K562 (cell line): ENCODE measurements around the gene CPOX. TPM values are rescaled to one million over a fixed set of nuclear protein-coding genes. Genes with fewer than 3 reads are reported as not detected.

Experiments
- ATAC-seq: fragments of 200-7000 bp; cut with Tn5 transposase; 3 replicates; pipeline ENCODE4 v1.9.1; 2020; ENCODE audit warnings: moderate library complexity
- BruUV-seq: library from RNA; stranded (reverse); fragments of 400-500 nt; replicated peaks from 2 replicates; lab custom pipeline; 2021; lab: Mats Ljungman, UMichigan
- CTCF ChIA-PET: fragments of 300-600 bp; formaldehyde crosslinking; extraction: SDS; loops from one replicate; lab custom pipeline; 2021; ENCODE audit warnings: low intra/inter-chr PET ratio; lab: Yijun Ruan, JAX
- POLR2A ChIA-PET: fragments of 300-600, 350-650 bp; sonication (Branson Sonifier 250); formaldehyde crosslinking; extraction: SDS; loops from one replicate; lab custom pipeline; 2021; ENCODE audit warnings: antibody characterized with exemption, inconsistent platforms; lab: Yijun Ruan, JAX
- DNase-seq, 4 experiments: peaks; one replicate each; pipeline versions ENCODE4 v3.0.0 to v3.0.0-alpha.2; 2011 to 2018; ENCODE audit warnings: low spot score in 3 of 4, mixed read lengths in 3 of 4; ENCODE audit errors: extremely low read depth in 1 of 4
- FAIRE-seq: peaks from 2 replicates; lab custom pipeline; 2011; peaks lifted over from hg19 to GRCh38; lab: Jason Lieb, UNC
- H2AFZ ChIP-seq: 2 replicates; pipeline ENCODE4 v1.6.0; 2011; ENCODE audit warnings: low read depth, low read length, control low read depth, inconsistent platforms
- H3K27ac ChIP-seq: fragments of 200-600 bp; 3 replicates; pipeline ENCODE4 v1.8.0; 2011; ENCODE audit warnings: low read depth, mild to moderate bottlenecking, control low read depth, inconsistent platforms, low read length, moderate library complexity, mixed read lengths; ENCODE audit errors: extremely low read depth
- H3K27me3 ChIP-seq, 2 experiments: fragments of 300-600 bp in 1 of 2; 2 replicates in 1 of 2; 3 replicates in 1 of 2; pipeline versions ENCODE4 v1.6.0 to v1.8.0; 2011; ENCODE audit warnings: inconsistent platforms in 2 of 2, low read length in 2 of 2, mild to moderate bottlenecking in 1 of 2, mixed read lengths in 1 of 2, moderate library complexity in 1 of 2; ENCODE audit not compliant: control insufficient read depth in 2 of 2, insufficient read depth in 2 of 2
- H3K36me3 ChIP-seq: fragments of 300-600 bp; 3 replicates; pipeline ENCODE4 v1.8.0; 2011; ENCODE audit warnings: mild to moderate bottlenecking, low read length, inconsistent platforms; ENCODE audit not compliant: control insufficient read depth, insufficient read depth
- H3K4me1 ChIP-seq, 2 experiments: fragments of 200-600 bp in 1 of 2; replicated peaks in 1 of 2; 2 replicates in 1 of 2; 3 replicates in 1 of 2; pipeline versions ENCODE4 v1.5.1 to v1.8.0; 2011; ENCODE audit warnings: inconsistent platforms in 2 of 2, low read length in 2 of 2, mild to moderate bottlenecking in 1 of 2, mixed read lengths in 1 of 2, moderate library complexity in 1 of 2; ENCODE audit not compliant: control insufficient read depth in 2 of 2, insufficient read depth in 2 of 2
- H3K4me2 ChIP-seq: 2 replicates; pipeline ENCODE4 v1.6.1; 2011; ENCODE audit warnings: low read length, control low read depth, inconsistent platforms, mixed read lengths; ENCODE audit not compliant: insufficient read depth
- H3K4me3 ChIP-seq: fragments of 200-600 bp; sonication (generic), shearing (Covaris generic); 2 replicates; pipeline ENCODE4 v1.5.1; 2016; ENCODE audit warnings: control low read depth, inconsistent platforms
- H3K79me2 ChIP-seq: fragments of 200-600 bp; 3 replicates; pipeline ENCODE4 v1.8.0; 2011; ENCODE audit warnings: low read length, inconsistent platforms; ENCODE audit not compliant: control insufficient read depth, insufficient read depth
- H3K9ac ChIP-seq, 2 experiments: 2 replicates each; pipeline versions ENCODE4 v1.6.0 to v1.6.1; 2011; ENCODE audit warnings: low read depth in 2 of 2, low read length in 2 of 2, control low read depth in 1 of 2, inconsistent platforms in 1 of 2, mild to moderate bottlenecking in 1 of 2, mixed read lengths in 1 of 2; ENCODE audit not compliant: insufficient read depth in 1 of 2
- H3K9me1 ChIP-seq: one replicate; pipeline ENCODE4 v1.6.0; 2011; ENCODE audit warnings: inconsistent platforms, mild to moderate bottlenecking, low read length, moderate library complexity; ENCODE audit not compliant: control insufficient read depth, insufficient read depth
- H3K9me3 ChIP-seq: replicated peaks from 2 replicates; pipeline ENCODE4 v1.5.1; 2011; ENCODE audit warnings: low read depth, low read length, inconsistent platforms; ENCODE audit not compliant: control insufficient read depth, insufficient read depth
- H4K20me1 ChIP-seq: replicated peaks from 2 replicates; pipeline ENCODE4 v1.6.1; 2011; ENCODE audit warnings: low read length, inconsistent platforms, mixed read lengths; ENCODE audit not compliant: control insufficient read depth, insufficient read depth
- AFF1 ChIP-seq, 2 experiments: fragments of 450-650 bp; IDR thresholded peaks; 2 replicates each; pipeline ENCODE4 v1.6.1; 2018; ENCODE audit warnings: mild to moderate bottlenecking in 2 of 2, low read depth in 1 of 2; ENCODE audit not compliant: partially characterized antibody in 2 of 2
- TAF1 ChIP-seq: IDR thresholded peaks from 2 replicates; pipeline ENCODE4 v1.6.1; 2011; ENCODE audit warnings: mild to moderate bottlenecking, low read length, moderate library complexity; ENCODE audit not compliant: insufficient read depth, control insufficient read depth, severe bottlenecking; ENCODE audit errors: extremely low read depth
- VEZF1 ChIP-seq: fragments of 200-800 bp; sonication (Bioruptor generic); IDR thresholded peaks from 2 replicates; pipeline ENCODE4 v1.6.1; 2017; ENCODE audit warnings: missing genetic modification characterization, missing compliant biosample characterization
- ZNF175 ChIP-seq: fragments of 200-800 bp; sonication (Bioruptor generic); IDR thresholded peaks from 2 replicates; pipeline ENCODE4 v1.6.1; 2016; ENCODE audit warnings: low read depth, mild to moderate bottlenecking, missing genetic modification characterization, missing compliant biosample characterization
- ZNF354B ChIP-seq: fragments of 250-450 bp; sonication (Bioruptor Pico); IDR thresholded peaks from 2 replicates; pipeline ENCODE4 v1.4.0; 2020
- ZNF780A ChIP-seq: fragments of 250-450 bp; sonication (Bioruptor Pico); IDR thresholded peaks from 2 replicates; pipeline ENCODE4 v1.5.0; 2021; ENCODE audit warnings: mild to moderate bottlenecking
- WGBS: fragments of 100-300 bp; shearing (Covaris generic); methylation state at CpG from one replicate; pipeline ENCODE4 v1.1.6; 2016; ENCODE audit warnings: low coverage, mixed read lengths; ENCODE audit not compliant: insufficient coverage; ENCODE audit errors: missing lambda C conversion rate; 5-methylcytosine and 5-hydroxymethylcytosine counted together
- in situ Hi-C: fragments of 300-500 bp; cut with MboI; formaldehyde crosslinking; loops from 4 replicates; pipeline ENCODE4 v1.15.0; 2018; ENCODE audit warnings: inconsistent platforms, mixed read lengths
- intact Hi-C: fragments of 100-400 bp; cut with micrococcal nuclease; formaldehyde crosslinking; loops from 2 replicates; pipeline ENCODE4 v1.14.2; 2022
- polyA plus RNA-seq, 8 experiments: library from polyadenylated mRNA; depleted of rRNA in 4 of 8; stranded (reverse) in 5 of 8; unstranded in 3 of 8; fragments of >200 nt; fragmentation: Nextera tagmentation in 2 of 8; fragmentation: Illumina TruSeq in 1 of 8; extraction: Ambion mirVana in 2 of 8; extraction: Trizol in 1 of 8; gene quantifications; 2 replicates each; pipeline versions ENCODE4 v1.2.1 to v1.2.3, GENCODE V29; 2011 to 2014; ENCODE audit warnings: inconsistent platforms in 1 of 8, missing spikeins in 1 of 8
- total RNA-seq, 7 experiments: library from RNA; depleted of rRNA in 6 of 7; stranded (reverse); fragments of >200 nt in 6 of 7; fragmentation: Illumina TruSeq in 2 of 7; extraction: Trizol in 2 of 7; gene quantifications; 2 replicates each; pipeline versions ENCODE4 v1.2.1 to v1.2.3, GENCODE V29; 2011 to 2021; ENCODE audit warnings: low replicate concordance in 1 of 7

The CPOX gene
- total and polyA plus RNA-seq, 9 of the 15 experiments (the other 6 are each of a cell fraction or from before 2014, with no cell fraction given) = 14.6 to 82.1 (median 24.8) TPM

- Histone ChIP-seq H3K27me3 (no peaks in the 10 kb centered on the region), H3K9me3 (no peaks in the 10 kb centered on the region), H4K20me1 (no peaks in the 10 kb centered on the region), H3K4me1 (peaks cover 0 to 20% of the 10 kb centered on the region in 2 experiments), H3K4me2 (no peak overlapping the region), H3K36me3 (no peaks in the 10 kb centered on the region; the same call in 2 of the 3 replicates), H2AFZ (peak overlapping the region; percentile 50; the same call in 1 of the 2 replicates), H3K9me1 (no peaks in the 10 kb centered on the region), H3K79me2 (no peaks in the 10 kb centered on the region), H3K27ac (no peak overlapping the region), H3K4me3 (no peak overlapping the region), H3K9ac (no peak overlapping the region)
- TF ChIP-seq ZNF175 (CRISPR knock-in tag) (no peak), ZNF354B (CRISPR knock-in tag) (no peak), ZNF780A (no peak), TAF1 (no peak), AFF1 (IDR thresholded peaks at IDR 0.05; ENCODE audit: low read depth in 1 of 2, partially characterized antibody in 2 of 2) (no peak), VEZF1 (CRISPR knock-in tag) (no peak)
- CTCF ChIA-PET = no interaction called here
- FAIRE-seq (peak; percentile 23), DNase-seq (no peak), ATAC-seq (no peak)
- in situ Hi-C loops (no loop called here), intact Hi-C loops (no loop called here)
- POLR2A ChIA-PET = no interaction called here
- 34% methylated on average over 4 of the region's 4 CpGs for WGBS
- no TSS peak for BruUV-seq
These were observed 35.9 kb downstream of the CPOX start for GRCh38 chr3:98557324-98558010.
